Nephron progenitor cell (in vitro differentiated cells): ENCODE results near the gene SPATS2.

Experiments
- DNase-seq: peaks from one replicate; pipeline ENCODE4 v3.0.0; 2021
- H3K27ac Mint-ChIP-seq: 2 replicates; pipeline ENCODE4 v1.8.0; 2021; ENCODE audit warnings: mild to moderate bottlenecking, moderate library complexity, mixed read lengths
- H3K27me3 Mint-ChIP-seq: 2 replicates; pipeline ENCODE4 v1.8.0; 2021; ENCODE audit warnings: mild to moderate bottlenecking, low read depth, mixed read lengths; ENCODE audit not compliant: poor library complexity
- H3K36me3 Mint-ChIP-seq: 2 replicates; pipeline ENCODE4 v1.8.0; 2021; ENCODE audit warnings: low read depth, mixed read lengths
- H3K4me1 Mint-ChIP-seq: 2 replicates; pipeline ENCODE4 v1.8.0; 2021; ENCODE audit warnings: mixed read lengths
- H3K4me3 Mint-ChIP-seq: 2 replicates; pipeline ENCODE4 v1.8.0; 2021; ENCODE audit warnings: mild to moderate bottlenecking, moderate library complexity, mixed read lengths
- H3K9me3 Mint-ChIP-seq: 2 replicates; pipeline ENCODE4 v1.8.0; 2021; ENCODE audit warnings: mild to moderate bottlenecking, moderate library complexity, mixed read lengths
- CTCF ChIP-seq: fragments of 200-600 bp; sonication (generic); IDR thresholded peaks from 2 replicates; pipeline ENCODE4 v1.5.0; 2021; ENCODE audit warnings: antibody characterized with exemption

SPATS2 gene

GRCh38 chr12:49556391-49557186, 189.3 kb downstream of the SPATS2 start:
- DNase-seq = no peak
- peaks cover 29% of the 10 kb centered on the region for H3K36me3 Mint-ChIP-seq
- H3K9me3 Mint-ChIP-seq = no peaks in the 10 kb centered on the region
- no peak overlapping the region for H3K27ac Mint-ChIP-seq
- H3K27me3 Mint-ChIP-seq = peaks cover 20% of the 10 kb centered on the region
- H3K4me3 Mint-ChIP-seq = no peak overlapping the region
- peaks cover 12% of the 10 kb centered on the region for H3K4me1 Mint-ChIP-seq
- TF ChIP-seq CTCF = no peak

GRCh38 chr12:49557187-49557916, 190.1 kb downstream of the SPATS2 start:
- DNase-seq = no peak
- no peak overlapping the region for H3K4me3 Mint-ChIP-seq
- no peak overlapping the region for H3K27ac Mint-ChIP-seq
- peaks cover 14% of the 10 kb centered on the region for H3K27me3 Mint-ChIP-seq
- peaks cover 12% of the 10 kb centered on the region for H3K4me1 Mint-ChIP-seq
- TF ChIP-seq CTCF = no peak
- no peaks in the 10 kb centered on the region for H3K9me3 Mint-ChIP-seq
- H3K36me3 Mint-ChIP-seq = peaks cover 33% of the 10 kb centered on the region

GRCh38 chr12:49557917-49558215, 190.6 kb downstream of the SPATS2 start:
- Mint-ChIP-seq H3K27me3 (peaks cover 11% of the 10 kb centered on the region), H3K4me1 (peaks cover 12% of the 10 kb centered on the region), H3K9me3 (no peaks in the 10 kb centered on the region), H3K36me3 (peaks cover 38% of the 10 kb centered on the region), H3K4me3 (no peak overlapping the region), H3K27ac (no peak overlapping the region)
- TF ChIP-seq CTCF = no peak
- DNase-seq = no peak

GRCh38 chr12:49558526-49558925, 191.3 kb downstream of the SPATS2 start:
- H3K36me3 Mint-ChIP-seq = peaks cover 43% of the 10 kb centered on the region
- no peak overlapping the region for H3K27ac Mint-ChIP-seq
- TF ChIP-seq CTCF = no peak
- peaks cover 9% of the 10 kb centered on the region for H3K4me1 Mint-ChIP-seq
- H3K4me3 Mint-ChIP-seq = no peak overlapping the region
- no peaks in the 10 kb centered on the region for H3K9me3 Mint-ChIP-seq
- H3K27me3 Mint-ChIP-seq = peaks cover 6% of the 10 kb centered on the region
- DNase-seq = no peak

GRCh38 chr12:49559011-49559675, 191.9 kb downstream of the SPATS2 start:
- no peak for DNase-seq
- Mint-ChIP-seq H3K27me3 (peaks cover 3% of the 10 kb centered on the region), H3K27ac (no peak overlapping the region), H3K9me3 (no peaks in the 10 kb centered on the region), H3K4me1 (peaks cover 2% of the 10 kb centered on the region), H3K4me3 (no peak overlapping the region), H3K36me3 (peaks cover 49% of the 10 kb centered on the region)
- TF ChIP-seq CTCF = no peak
